GM23338 (cell line): ENCODE data around the gene BGLAP. TPM values are rescaled to one million over a fixed set of nuclear protein-coding genes. Genes with fewer than 3 reads are reported as not detected.

Source experiments
- ATAC-seq: fragments of 200-7000 bp; cut with Tn5 transposase; 3 replicates; pipeline ENCODE4 v1.9.1; 2020
- DNase-seq: peaks from one replicate; pipeline ENCODE4 v3.0.0-alpha.2; 2015; ENCODE audit warnings: low spot score
- H2AFZ ChIP-seq: fragments of 200-600 bp; sonication (generic); 2 replicates; pipeline ENCODE4 v1.8.0; 2016; ENCODE audit warnings: antibody characterized with exemption, mild to moderate bottlenecking, moderate library complexity
- H3F3A ChIP-seq: fragments of 200-600 bp; sonication (generic); replicated peaks from 2 replicates; pipeline ENCODE4 v1.8.0; 2017; ENCODE audit warnings: antibody characterized with exemption, mixed run types, low read depth
- H3K27ac ChIP-seq: fragments of 200-600 bp; sonication (generic); 2 replicates; pipeline ENCODE4 v1.6.1; 2016; ENCODE audit warnings: low read depth
- H3K27me3 ChIP-seq: fragments of 200-600 bp; sonication (generic); 2 replicates; pipeline ENCODE4 v1.8.0; 2016; ENCODE audit warnings: mild to moderate bottlenecking, mixed run types, moderate library complexity; ENCODE audit not compliant: insufficient read depth
- H3K36me3 ChIP-seq: fragments of 200-600 bp; sonication (generic); 2 replicates; pipeline ENCODE4 v1.8.0; 2016; ENCODE audit warnings: mild to moderate bottlenecking; ENCODE audit not compliant: insufficient read depth
- H3K4me1 ChIP-seq: fragments of 200-600 bp; sonication (generic); 2 replicates; pipeline ENCODE4 v1.8.0; 2016; ENCODE audit warnings: mild to moderate bottlenecking, moderate library complexity; ENCODE audit not compliant: insufficient read depth
- H3K4me2 ChIP-seq: fragments of 200-600 bp; sonication (generic); 2 replicates; pipeline ENCODE4 v1.7.1; 2017; ENCODE audit warnings: mixed run types
- H3K4me3 ChIP-seq: fragments of 200-600 bp; sonication (generic); 2 replicates; pipeline ENCODE4 v1.6.1; 2016; ENCODE audit warnings: mixed run types
- H3K79me2 ChIP-seq: fragments of 200-600 bp; sonication (generic); replicated peaks from 2 replicates; pipeline ENCODE4 v1.8.0; 2017; ENCODE audit warnings: mild to moderate bottlenecking; ENCODE audit not compliant: insufficient read depth
- H3K9me2 ChIP-seq: fragments of 200-600 bp; sonication (generic); 2 replicates; pipeline ENCODE4 v1.8.0; 2017; ENCODE audit not compliant: insufficient read depth
- H4K20me1 ChIP-seq: fragments of 200-600 bp; sonication (generic); replicated peaks from 2 replicates; pipeline ENCODE4 v1.8.0; 2017; ENCODE audit warnings: mild to moderate bottlenecking; ENCODE audit not compliant: insufficient read depth
- H3K27ac Mint-ChIP-seq: 2 replicates; pipeline ENCODE4 v1.8.0; 2020; ENCODE audit warnings: inconsistent platforms, mild to moderate bottlenecking, moderate library complexity, mixed read lengths
- H3K27me3 Mint-ChIP-seq: 3 replicates; pipeline ENCODE4 v1.8.0; 2022; ENCODE audit warnings: low read depth, mild to moderate bottlenecking, moderate library complexity, mixed read lengths, inconsistent platforms; ENCODE audit not compliant: insufficient read depth, poor library complexity
- H3K36me3 Mint-ChIP-seq: 3 replicates; pipeline ENCODE4 v1.8.0; 2021; ENCODE audit warnings: low read depth, mild to moderate bottlenecking, inconsistent platforms, moderate library complexity, mixed read lengths
- H3K4me1 Mint-ChIP-seq: 3 replicates; pipeline ENCODE4 v1.8.0; 2020; ENCODE audit warnings: mild to moderate bottlenecking, inconsistent platforms, mixed read lengths
- H3K4me3 Mint-ChIP-seq: 3 replicates; pipeline ENCODE4 v1.8.0; 2021; ENCODE audit warnings: moderate library complexity, mild to moderate bottlenecking, inconsistent platforms, mixed read lengths
- H3K9me3 Mint-ChIP-seq: 3 replicates; pipeline ENCODE4 v1.8.0; 2020; ENCODE audit warnings: moderate library complexity, mild to moderate bottlenecking, inconsistent platforms, mixed read lengths
- CREB1 ChIP-seq: fragments of 250-450 bp; sonication (Bioruptor Pico); IDR thresholded peaks from 2 replicates; pipeline ENCODE4 v1.5.0; 2020; ENCODE audit warnings: low read depth, mild to moderate bottlenecking, moderate library complexity
- CTCF ChIP-seq, 2 experiments: fragments of 200-600 bp in 1 of 2; sonication (generic) in 1 of 2; conservative IDR thresholded peaks; 2 replicates each; pipeline versions ENCODE4 v1.5.1 to v1.6.1; 2016 to 2017; ENCODE audit warnings: antibody characterized with exemption in 2 of 2, low read depth in 2 of 2, mild to moderate bottlenecking in 2 of 2, moderate library complexity in 1 of 2
- ETS1 ChIP-seq: IDR thresholded peaks from 2 replicates; pipeline ENCODE4 v1.6.1; 2016; ENCODE audit warnings: antibody characterized with exemption
- EZH2 ChIP-seq: fragments of 200-600 bp; sonication (generic); IDR thresholded peaks from one replicate; pipeline ENCODE4 v1.8.0; 2017; ENCODE audit warnings: antibody characterized with exemption, mild to moderate bottlenecking, low read depth; ENCODE audit not compliant: unreplicated experiment
- EZH2phosphoT487 ChIP-seq: fragments of 200-600 bp; sonication (generic); IDR thresholded peaks from one replicate; pipeline ENCODE4 v1.8.1; 2018; ENCODE audit warnings: antibody characterized with exemption; ENCODE audit not compliant: unreplicated experiment
- JUNB ChIP-seq: IDR thresholded peaks from one replicate; pipeline ENCODE4 v1.6.1; 2016; ENCODE audit warnings: antibody characterized with exemption; ENCODE audit not compliant: unreplicated experiment
- NANOG ChIP-seq: IDR thresholded peaks from 2 replicates; pipeline ENCODE4 v1.6.1; 2016; ENCODE audit warnings: antibody characterized with exemption, borderline replicate concordance
- POLR2AphosphoS5 ChIP-seq: IDR thresholded peaks from 2 replicates; pipeline ENCODE4 v1.6.1; 2016; ENCODE audit warnings: antibody characterized with exemption, low read depth
- REST ChIP-seq: IDR thresholded peaks from one replicate; pipeline ENCODE4 v1.6.1; 2018; ENCODE audit warnings: antibody characterized with exemption; ENCODE audit not compliant: unreplicated experiment
- STAT1 ChIP-seq: IDR thresholded peaks from one replicate; pipeline ENCODE4 v1.6.1; 2016; ENCODE audit warnings: antibody characterized with exemption; ENCODE audit not compliant: unreplicated experiment
- ZNF114 ChIP-seq: fragments of 250-450 bp; sonication (Bioruptor Pico); IDR thresholded peaks from 2 replicates; pipeline ENCODE4 v1.5.0; 2020; ENCODE audit warnings: mild to moderate bottlenecking, moderate library complexity
- ZNF331 ChIP-seq: fragments of 250-450 bp; sonication (Bioruptor Pico); IDR thresholded peaks from 2 replicates; pipeline ENCODE4 v1.5.0; 2020; ENCODE audit warnings: low read depth, mild to moderate bottlenecking, moderate library complexity
- ZNF462 ChIP-seq: fragments of 250-450 bp; sonication (Bioruptor Pico); IDR thresholded peaks from 2 replicates; pipeline ENCODE4 v1.5.0; 2020; ENCODE audit warnings: mild to moderate bottlenecking, moderate library complexity
- long read RNA-seq: library from polyadenylated mRNA; unstranded; transcript quantifications from one replicate; pipeline ENCODE4 v2.0.0, GENCODE V29; 2020; ENCODE audit not compliant: unreplicated experiment
- polyA plus RNA-seq: library from polyadenylated mRNA; unstranded; fragments of >200 nt; fragmentation: Nextera tagmentation; extraction: Ambion mirVana; gene quantifications from 2 replicates; pipeline ENCODE4 v1.2.1, GENCODE V29; 2016
- total RNA-seq: library from RNA; depleted of rRNA; stranded (reverse); fragments of >200 nt; shearing (Covaris generic); gene quantifications from 2 replicates; pipeline ENCODE4 v1.2.3, GENCODE V29; 2014; rRNA removed

Gene BGLAP
- 0.42 and 2.7 TPM in 2 replicates for total RNA-seq
- 0.36 and 1.2 TPM in 2 replicates for polyA plus RNA-seq
- long read RNA-seq, result 0 reads

- peaks cover 16% of the 10 kb centered on the region for H3K4me1 Mint-ChIP-seq
- DNase-seq (no peak), ATAC-seq (no peak)
- Histone ChIP-seq H2AFZ (no peak within 1 kb of the TSS), H3K79me2 (no peaks in the 10 kb centered on the region), H3K36me3 (peaks cover 2% of the 10 kb centered on the region; the same call in 1 of the 2 replicates), H3K4me1 (peaks cover 18% of the 10 kb centered on the region), H3K27ac (no peak within 1 kb of the TSS; the same call in 1 of the 2 replicates), H3K4me2 (no peak within 1 kb of the TSS), H3K4me3 (no peak within 1 kb of the TSS), H4K20me1 (no peaks in the 10 kb centered on the region), H3K9me2 (no peaks in the 10 kb centered on the region), H3K27me3 (no peaks in the 10 kb centered on the region), H3F3A (peaks cover 10% of the 10 kb centered on the region; the same call in 1 of the 2 replicates)
- peaks cover 28% of the 10 kb centered on the region for H3K36me3 Mint-ChIP-seq
- no peaks in the 10 kb centered on the region for H3K9me3 Mint-ChIP-seq
- no peak for TF ChIP-seq EZH2
- no peak for TF ChIP-seq ZNF462 (CRISPR knock-in tag)
- no peak for TF ChIP-seq CTCF (conservative IDR thresholded peaks at IDR 0.05; ENCODE audit: low read depth in 2 of 2)
- no peak for TF ChIP-seq POLR2AphosphoS5
- TF ChIP-seq NANOG, result no peak
- TF ChIP-seq ZNF114 (CRISPR knock-in tag), result no peak
- no peak for TF ChIP-seq EZH2phosphoT487
- TF ChIP-seq ETS1, result no peak
- no peak for TF ChIP-seq CREB1 (CRISPR knock-in tag)
- TF ChIP-seq JUNB, result no peak
- no peak for TF ChIP-seq REST
- no peak for TF ChIP-seq STAT1
- TF ChIP-seq ZNF331 (CRISPR knock-in tag), result no peak
- H3K4me3 Mint-ChIP-seq, result no peak within 1 kb of the TSS
- no peak within 1 kb of the TSS for H3K27ac Mint-ChIP-seq
- peaks cover 19% of the 10 kb centered on the region for H3K27me3 Mint-ChIP-seq
These were observed at the start of gene BGLAP for GRCh38 chr1:156241926-156242325. Gene BGLAP (plus strand): TSS chr1:156242184. CDS start chr1:156242232, 48 bp downstream.
